Measurements from ENCODE around the gene ACVR1B.

- TF ChIP-seq CTCF (IDR thresholded peaks at IDR 0.05; ENCODE audit: control extremely low read depth in 1 of 3, insufficient read depth in 1 of 3, low read depth in 1 of 3, low read length in 3 of 3), result no peak
- TF ChIP-seq ZNF274 (IDR thresholded peaks at IDR 0.05; ENCODE audit: borderline replicate concordance, extremely low read depth, low read length), result no peak
- no peak for TF ChIP-seq BCL11A (IDR thresholded peaks at IDR 0.05; ENCODE audit: low read depth in 2 of 2, low read length in 2 of 2)
- TF ChIP-seq POLR2A (IDR thresholded peaks at IDR 0.05; ENCODE audit: control extremely low read depth in 1 of 2, low read depth in 2 of 2, low read length in 2 of 2), result no peak
- TF ChIP-seq GABPA (IDR thresholded peaks at IDR 0.05; ENCODE audit: borderline replicate concordance, insufficient read depth, low read length), result no peak
- TF ChIP-seq USF2 (IDR thresholded peaks at IDR 0.05; ENCODE audit: low read length), result no peak
- no peak for TF ChIP-seq MAFK (IDR thresholded peaks at IDR 0.05; ENCODE audit: low read depth, low read length)
These were observed 84.4 kb downstream of the ACVR1B start for GRCh38 chr12:52035926-52036325.
